ENCODE measurements around the gene PRPF18. TPM values are rescaled to one million over a fixed set of nuclear protein-coding genes. Genes with fewer than 3 reads are reported as not detected.

PRPF18 gene
- polyA plus RNA-seq, 1 donor from 2014 or later = 56.7 TPM

DNA sequence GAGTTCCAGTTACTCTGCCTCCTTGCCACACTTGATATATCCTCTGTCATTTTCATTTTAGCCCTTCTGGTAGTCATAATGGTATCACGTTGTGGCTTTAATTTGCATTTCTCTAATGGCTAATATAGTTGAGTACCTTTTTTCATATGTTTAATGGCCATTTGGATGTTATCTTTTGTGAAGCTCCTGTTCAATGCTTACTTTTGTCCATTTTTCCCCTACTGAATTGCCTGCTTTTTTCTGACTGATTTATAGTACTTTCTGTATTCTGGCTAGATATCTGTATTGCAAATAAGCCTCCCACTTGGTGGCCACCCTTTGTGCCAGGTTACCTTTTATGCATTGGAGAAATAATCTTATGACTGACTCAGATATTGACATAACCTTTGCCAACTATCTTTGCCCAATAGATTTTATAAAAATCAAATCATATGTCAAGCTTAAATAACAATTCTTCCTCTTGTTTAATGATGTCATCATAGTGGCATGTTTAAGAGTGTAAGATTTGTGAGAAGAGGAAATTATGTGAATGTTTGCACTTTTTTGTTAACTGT is 50.6 kb downstream of the PRPF18 start:
- Histone ChIP-seq H3K27ac (ENCODE audit: low read length) (no peak overlapping the region), H3K9me3 (ENCODE audit: low read length) (no peaks in the 10 kb centered on the region), H4K20me1 (ENCODE audit: insufficient read depth) (no peaks in the 10 kb centered on the region), H3K36me3 (ENCODE audit: insufficient read depth, low read length) (peaks cover 3% of the 10 kb centered on the region), H3F3A (ENCODE audit: insufficient read depth, low read length, poor library complexity, severe bottlenecking) (no peaks in the 10 kb centered on the region), H3K4me3 (ENCODE audit: low read length) (no peak overlapping the region), H3K4me2 (ENCODE audit: low read length) (no peak overlapping the region), H2AFZ (ENCODE audit: low read depth, low read length) (no peak overlapping the region), H3K79me2 (replicated peaks; ENCODE audit: insufficient read depth, low read length) (no peaks in the 10 kb centered on the region), H3K27me3 (ENCODE audit: insufficient read depth, low read depth, low read length) (no peaks in the 10 kb centered on the region), H3K9ac (ENCODE audit: low read length) (no peak overlapping the region), H3K9me2 (ENCODE audit: insufficient read depth, low read length) (no peaks in the 10 kb centered on the region)
- TF ChIP-seq, protein P1, sequence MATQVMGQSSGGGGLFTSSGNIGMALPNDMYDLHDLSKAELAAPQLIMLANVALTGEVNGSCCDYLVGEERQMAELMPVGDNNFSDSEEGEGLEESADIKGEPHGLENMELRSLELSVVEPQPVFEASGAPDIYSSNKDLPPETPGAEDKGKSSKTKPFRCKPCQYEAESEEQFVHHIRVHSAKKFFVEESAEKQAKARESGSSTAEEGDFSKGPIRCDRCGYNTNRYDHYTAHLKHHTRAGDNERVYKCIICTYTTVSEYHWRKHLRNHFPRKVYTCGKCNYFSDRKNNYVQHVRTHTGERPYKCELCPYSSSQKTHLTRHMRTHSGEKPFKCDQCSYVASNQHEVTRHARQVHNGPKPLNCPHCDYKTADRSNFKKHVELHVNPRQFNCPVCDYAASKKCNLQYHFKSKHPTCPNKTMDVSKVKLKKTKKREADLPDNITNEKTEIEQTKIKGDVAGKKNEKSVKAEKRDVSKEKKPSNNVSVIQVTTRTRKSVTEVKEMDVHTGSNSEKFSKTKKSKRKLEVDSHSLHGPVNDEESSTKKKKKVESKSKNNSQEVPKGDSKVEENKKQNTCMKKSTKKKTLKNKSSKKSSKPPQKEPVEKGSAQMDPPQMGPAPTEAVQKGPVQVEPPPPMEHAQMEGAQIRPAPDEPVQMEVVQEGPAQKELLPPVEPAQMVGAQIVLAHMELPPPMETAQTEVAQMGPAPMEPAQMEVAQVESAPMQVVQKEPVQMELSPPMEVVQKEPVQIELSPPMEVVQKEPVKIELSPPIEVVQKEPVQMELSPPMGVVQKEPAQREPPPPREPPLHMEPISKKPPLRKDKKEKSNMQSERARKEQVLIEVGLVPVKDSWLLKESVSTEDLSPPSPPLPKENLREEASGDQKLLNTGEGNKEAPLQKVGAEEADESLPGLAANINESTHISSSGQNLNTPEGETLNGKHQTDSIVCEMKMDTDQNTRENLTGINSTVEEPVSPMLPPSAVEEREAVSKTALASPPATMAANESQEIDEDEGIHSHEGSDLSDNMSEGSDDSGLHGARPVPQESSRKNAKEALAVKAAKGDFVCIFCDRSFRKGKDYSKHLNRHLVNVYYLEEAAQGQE (IDR thresholded peaks at IDR 0.05; ENCODE audit: borderline replicate concordance) = no peak
- no peak for TF ChIP-seq MXI1 (conservative IDR thresholded peaks at IDR 0.05; ENCODE audit: poor library complexity, severe bottlenecking)
- no peak for TF ChIP-seq RAD21 (conservative IDR thresholded peaks at IDR 0.05)
- no peak for TF ChIP-seq SMC3 (conservative IDR thresholded peaks at IDR 0.05; ENCODE audit: poor library complexity)
- TF ChIP-seq EZH2 (IDR thresholded peaks at IDR 0.05; ENCODE audit: borderline replicate concordance, insufficient read depth, low read length, poor library complexity, severe bottlenecking) = no peak
- TF ChIP-seq EP300 (conservative IDR thresholded peaks at IDR 0.05; ENCODE audit: poor library complexity, severe bottlenecking) = no peak

GRCh38 chr10:13637894-13638293 is 51.1 kb downstream of the PRPF18 start:
- Histone ChIP-seq H3K9me3 (ENCODE audit: low read length) (no peaks in the 10 kb centered on the region), H3K36me3 (ENCODE audit: insufficient read depth, low read length) (peaks cover 8% of the 10 kb centered on the region), H3K27ac (ENCODE audit: low read length) (no peak overlapping the region), H2AFZ (ENCODE audit: low read depth, low read length) (no peak overlapping the region), H3K27me3 (ENCODE audit: insufficient read depth, low read depth, low read length) (no peaks in the 10 kb centered on the region), H3K79me2 (replicated peaks; ENCODE audit: insufficient read depth, low read length) (no peaks in the 10 kb centered on the region), H3K9ac (ENCODE audit: low read length) (no peak overlapping the region), H3K4me2 (ENCODE audit: low read length) (no peak overlapping the region), H3K4me3 (ENCODE audit: low read length) (no peak overlapping the region), H4K20me1 (ENCODE audit: insufficient read depth) (no peaks in the 10 kb centered on the region), H3K9me2 (ENCODE audit: insufficient read depth, low read length) (no peaks in the 10 kb centered on the region), H3F3A (ENCODE audit: insufficient read depth, low read length, poor library complexity, severe bottlenecking) (no peaks in the 10 kb centered on the region)
- TF ChIP-seq, protein P1 (IDR thresholded peaks at IDR 0.05; ENCODE audit: borderline replicate concordance) = no peak
- TF ChIP-seq RAD21 (conservative IDR thresholded peaks at IDR 0.05) (no peak), EZH2 (IDR thresholded peaks at IDR 0.05; ENCODE audit: borderline replicate concordance, insufficient read depth, low read length, poor library complexity, severe bottlenecking) (no peak), MXI1 (conservative IDR thresholded peaks at IDR 0.05; ENCODE audit: poor library complexity, severe bottlenecking) (no peak), POLR2AphosphoS5 (IDR thresholded peaks at IDR 0.05) (no peak), EP300 (conservative IDR thresholded peaks at IDR 0.05; ENCODE audit: poor library complexity, severe bottlenecking) (no peak), CTCF (IDR thresholded peaks at IDR 0.05; ENCODE audit: poor library complexity, severe bottlenecking) (no peak), SMC3 (conservative IDR thresholded peaks at IDR 0.05; ENCODE audit: poor library complexity) (no peak), TAF1 (IDR thresholded peaks at IDR 0.05; ENCODE audit: low read depth) (no peak)
